Hypothalamus (tissue), 51 donors: ENCODE data around the gene TRPC4AP.

Experiments
- DNase-seq, 51 donors: peaks; one replicate each; lab custom pipeline; 2025; lab: John Stamatoyannopoulos, UW

Gene TRPC4AP

GRCh38 chr20:34990231-34990630, 102.4 kb downstream of the TRPC4AP start:
- no peak for DNase-seq

- no peak for DNase-seq
Observed at GRCh38 chr20:34989670-34990069, 102.9 kb downstream of the TRPC4AP start.

- no peak for DNase-seq
Observed at GRCh38 chr20:34989118-34989517, 103.5 kb downstream of the TRPC4AP start.

GRCh38 chr20:34988191-34988540, 104.4 kb downstream of the TRPC4AP start:
- peak in 2 of 51 donors; percentile 13 to 28 for DNase-seq

GRCh38 chr20:34987288-34988190, 105.1 kb downstream of the TRPC4AP start:
- no peak for DNase-seq

GRCh38 chr20:34986311-34987287, 106.0 kb downstream of the TRPC4AP start:
- no peak for DNase-seq

- no peak for DNase-seq
Observed at GRCh38 chr20:34985461-34986310, 106.9 kb downstream of the TRPC4AP start.

- no peak for DNase-seq
Observed at GRCh38 chr20:34984756-34985261, 107.8 kb downstream of the TRPC4AP start.

GRCh38 chr20:34983995-34984735, 108.4 kb downstream of the TRPC4AP start:
- DNase-seq = no peak

GRCh38 chr20:34983089-34983820, 109.4 kb downstream of the TRPC4AP start:
- DNase-seq = no peak

GRCh38 chr20:34982270-34983088, 110.1 kb downstream of the TRPC4AP start:
- DNase-seq = no peak

- no peak for DNase-seq
Observed at GRCh38 chr20:34980543-34981233, 111.9 kb downstream of the TRPC4AP start.

- no peak for DNase-seq
Observed at GRCh38 chr20:34979366-34980153, 113.0 kb downstream of the TRPC4AP start.

GRCh38 chr20:34978092-34978744, 114.4 kb downstream of the TRPC4AP start:
- DNase-seq = no peak

GRCh38 chr20:34977365-34978091, 115.1 kb downstream of the TRPC4AP start:
- DNase-seq = no peak
